Natural killer cell (primary cell): Measurements from ENCODE around the gene SLC35F3. TPM values are rescaled to one million over a fixed set of nuclear protein-coding genes. Genes with fewer than 3 reads are reported as not detected.

ENCODE experiments used
- ATAC-seq, 3 donors: fragments of 150-1000 bp in 2 of 3; fragments of 200-7000 bp in 1 of 3; cut with Tn5 transposase; 1 replicate in 1 of 3; 2 replicates in 2 of 3; pipeline ENCODE4 v1.10.0; 2021; ENCODE audit warnings: mild to moderate bottlenecking in 2 of 3, moderate library complexity in 2 of 3
- DNase-seq, 2 donors: peaks; one replicate each; pipeline versions ENCODE4 v3.0.0 to v3.0.0-alpha.2; 2013 to 2021; ENCODE audit warnings: mixed read lengths in 1 of 2
- H3K27ac ChIP-seq: one replicate; pipeline ENCODE4 v1.5.1; 2013; ENCODE audit warnings: mild to moderate bottlenecking, low read length
- H3K27me3 ChIP-seq: one replicate; pipeline ENCODE4 v1.6.1; 2013; ENCODE audit warnings: low read length; ENCODE audit not compliant: control insufficient read depth, insufficient read depth
- H3K36me3 ChIP-seq: one replicate; pipeline ENCODE4 v1.6.1; 2013; ENCODE audit warnings: low read length; ENCODE audit not compliant: control insufficient read depth, insufficient read depth
- H3K4me1 ChIP-seq: one replicate; pipeline ENCODE4 v1.6.1; 2013; ENCODE audit warnings: low read length; ENCODE audit not compliant: control insufficient read depth, insufficient read depth
- H3K4me3 ChIP-seq: one replicate; pipeline ENCODE4 v1.5.1; 2013; ENCODE audit warnings: low read length
- H3K9me3 ChIP-seq: one replicate; pipeline ENCODE4 v1.6.1; 2013; ENCODE audit warnings: low read length; ENCODE audit not compliant: control insufficient read depth, insufficient read depth
- H3K27ac Mint-ChIP-seq, 2 donors: one replicate each; pipeline ENCODE4 v1.8.0; 2022; ENCODE audit warnings: mild to moderate bottlenecking in 2 of 2, mixed read lengths in 2 of 2, moderate library complexity in 1 of 2
- H3K27me3 Mint-ChIP-seq, 2 donors: one replicate each; pipeline ENCODE4 v1.8.0; 2022; ENCODE audit warnings: low read depth in 2 of 2, mixed read lengths in 2 of 2
- H3K36me3 Mint-ChIP-seq: one replicate; pipeline ENCODE4 v1.8.0; 2022; ENCODE audit warnings: mixed read lengths
- H3K4me1 Mint-ChIP-seq, 2 donors: one replicate each; pipeline ENCODE4 v1.8.0; 2022; ENCODE audit warnings: mixed read lengths in 2 of 2
- H3K4me3 Mint-ChIP-seq: one replicate; pipeline ENCODE4 v1.8.0; 2022; ENCODE audit warnings: mild to moderate bottlenecking, moderate library complexity, mixed read lengths
- H3K9me3 Mint-ChIP-seq, 2 donors: one replicate each; pipeline ENCODE4 v1.8.0; 2022; ENCODE audit warnings: mixed read lengths in 2 of 2
- WGBS: methylation state at CpG from one replicate; pipeline ENCODE4 v1.1.7; 2013; ENCODE audit warnings: missing lambda C conversion rate; ENCODE audit not compliant: insufficient coverage; 5-methylcytosine and 5-hydroxymethylcytosine counted together
- intact Hi-C: fragments of 100-400 bp; cut with micrococcal nuclease; formaldehyde crosslinking; loops from one replicate; pipeline ENCODE4 v1.14.2; 2022
- total RNA-seq, 4 donors: library from RNA; stranded (reverse); fragments of 120-200 nt in 1 of 4; gene quantifications; one replicate each; pipeline versions ENCODE4 v1.2.3 to v1.2.4, GENCODE V29; 2013 to 2022
- TF ChIP-seq, protein P1 (sequence below): fragments of 200-600 bp; IDR thresholded peaks from one replicate; pipeline ENCODE4 v1.8.0; 2022; ENCODE audit warnings: antibody characterized with exemption

The SLC35F3 gene
- total RNA-seq, 3 donors from 2014 or later (not counting 1 experiment from before 2014, with no cell fraction given): not detected

- Mint-ChIP-seq H3K27me3 (peaks cover 2 to 37% of the 10 kb centered on the region in 2 donors), H3K36me3 (no peaks in the 10 kb centered on the region), H3K4me3 (no peak overlapping the region), H3K27ac (peak overlapping the region in 1 of 2 donors; percentile 88), H3K9me3 (no peaks in the 10 kb centered on the region), H3K4me1 (peaks cover 0 to 15% of the 10 kb centered on the region in 2 donors)
- no peak overlapping the region for H3K4me3 ChIP-seq
- no peaks in the 10 kb centered on the region for H3K27me3 ChIP-seq
- peaks cover 52% of the 10 kb centered on the region for H3K4me1 ChIP-seq
- ATAC-seq (no peak), DNase-seq (no peak)
- WGBS: 82% methylated on average over 6 of the region's 6 CpGs
- intact Hi-C loops: no loop called here
- H3K27ac ChIP-seq: no peak overlapping the region
- no peaks in the 10 kb centered on the region for H3K36me3 ChIP-seq
- TF ChIP-seq, protein P1, sequence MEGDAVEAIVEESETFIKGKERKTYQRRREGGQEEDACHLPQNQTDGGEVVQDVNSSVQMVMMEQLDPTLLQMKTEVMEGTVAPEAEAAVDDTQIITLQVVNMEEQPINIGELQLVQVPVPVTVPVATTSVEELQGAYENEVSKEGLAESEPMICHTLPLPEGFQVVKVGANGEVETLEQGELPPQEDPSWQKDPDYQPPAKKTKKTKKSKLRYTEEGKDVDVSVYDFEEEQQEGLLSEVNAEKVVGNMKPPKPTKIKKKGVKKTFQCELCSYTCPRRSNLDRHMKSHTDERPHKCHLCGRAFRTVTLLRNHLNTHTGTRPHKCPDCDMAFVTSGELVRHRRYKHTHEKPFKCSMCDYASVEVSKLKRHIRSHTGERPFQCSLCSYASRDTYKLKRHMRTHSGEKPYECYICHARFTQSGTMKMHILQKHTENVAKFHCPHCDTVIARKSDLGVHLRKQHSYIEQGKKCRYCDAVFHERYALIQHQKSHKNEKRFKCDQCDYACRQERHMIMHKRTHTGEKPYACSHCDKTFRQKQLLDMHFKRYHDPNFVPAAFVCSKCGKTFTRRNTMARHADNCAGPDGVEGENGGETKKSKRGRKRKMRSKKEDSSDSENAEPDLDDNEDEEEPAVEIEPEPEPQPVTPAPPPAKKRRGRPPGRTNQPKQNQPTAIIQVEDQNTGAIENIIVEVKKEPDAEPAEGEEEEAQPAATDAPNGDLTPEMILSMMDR: no peak
- H3K9me3 ChIP-seq: no peaks in the 10 kb centered on the region
Measured at GRCh38 chr1:234316937-234317336, 412.5 kb downstream of the SLC35F3 start.

- DNase-seq: no peak
- 85% methylated on average over 4 of the region's 5 CpGs for WGBS
- intact Hi-C loops: no loop called here
- H3K27me3 ChIP-seq: no peaks in the 10 kb centered on the region
- H3K27me3 Mint-ChIP-seq: peaks cover 28 to 55% of the 10 kb centered on the region in 2 donors
- H3K4me1 ChIP-seq: peaks cover 28% of the 10 kb centered on the region
- H3K4me1 Mint-ChIP-seq: peaks cover 6 to 16% of the 10 kb centered on the region in 2 donors
- H3K27ac ChIP-seq: no peak overlapping the region
- ATAC-seq: no peak
- no peaks in the 10 kb centered on the region for H3K36me3 ChIP-seq
- no peak overlapping the region for H3K27ac Mint-ChIP-seq
- no peak overlapping the region for H3K4me3 ChIP-seq
- no peaks in the 10 kb centered on the region for H3K36me3 Mint-ChIP-seq
- TF ChIP-seq, protein P1: no peak
- H3K9me3 Mint-ChIP-seq: no peaks in the 10 kb centered on the region
- H3K4me3 Mint-ChIP-seq: no peak overlapping the region
- H3K9me3 ChIP-seq: no peaks in the 10 kb centered on the region
Measured at GRCh38 chr1:234320069-234320468, 415.6 kb downstream of the SLC35F3 start.

DNA sequence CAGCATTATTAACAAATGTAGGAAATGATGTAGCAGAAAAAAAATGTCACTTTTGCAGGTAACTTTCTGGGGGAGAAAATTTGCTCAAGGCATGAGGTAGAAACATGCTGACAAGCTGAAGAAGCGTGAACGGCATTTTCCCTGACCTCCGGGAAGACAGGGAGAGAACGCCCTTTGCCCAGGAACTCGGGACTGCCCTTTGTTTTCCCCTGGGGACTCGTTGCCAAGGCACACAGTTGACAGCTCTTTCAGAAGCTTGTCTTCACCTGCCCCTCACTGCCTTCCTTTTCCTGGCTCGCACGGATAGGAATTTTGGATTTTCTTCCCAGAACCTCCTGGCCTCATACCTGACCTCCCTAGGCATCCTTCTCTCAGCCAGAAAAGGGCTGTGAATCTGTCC is 416.1 kb downstream of the SLC35F3 start:
- H3K27me3 ChIP-seq: no peaks in the 10 kb centered on the region
- peaks cover 24% of the 10 kb centered on the region for H3K4me1 ChIP-seq
- Mint-ChIP-seq H3K4me3 (no peak overlapping the region), H3K4me1 (peaks cover 7 to 12% of the 10 kb centered on the region in 2 donors), H3K9me3 (no peaks in the 10 kb centered on the region), H3K36me3 (no peaks in the 10 kb centered on the region), H3K27me3 (peaks cover 33 to 59% of the 10 kb centered on the region in 2 donors), H3K27ac (no peak overlapping the region)
- DNase-seq (no peak), ATAC-seq (no peak)
- H3K4me3 ChIP-seq: no peak overlapping the region
- no peaks in the 10 kb centered on the region for H3K36me3 ChIP-seq
- 81% methylated on average over 8 of the region's 8 CpGs for WGBS
- TF ChIP-seq, protein P1: no peak
- H3K9me3 ChIP-seq: no peaks in the 10 kb centered on the region
- no peak overlapping the region for H3K27ac ChIP-seq
- intact Hi-C loops: no loop called here

GRCh38 chr1:234321231-234321630 is 416.8 kb downstream of the SLC35F3 start:
- Histone ChIP-seq H3K36me3 (no peaks in the 10 kb centered on the region), H3K4me1 (peaks cover 17% of the 10 kb centered on the region), H3K27me3 (no peaks in the 10 kb centered on the region), H3K4me3 (no peak overlapping the region), H3K9me3 (no peaks in the 10 kb centered on the region), H3K27ac (no peak overlapping the region)
- intact Hi-C loops: no loop called here
- no peak for ATAC-seq
- no peak overlapping the region for H3K4me3 Mint-ChIP-seq
- no peaks in the 10 kb centered on the region for H3K9me3 Mint-ChIP-seq
- H3K4me1 Mint-ChIP-seq: peaks cover 14 to 15% of the 10 kb centered on the region in 2 donors
- H3K27ac Mint-ChIP-seq: no peak overlapping the region
- TF ChIP-seq, protein P1: no peak
- 38% methylated on average over 5 of the region's 6 CpGs for WGBS
- H3K36me3 Mint-ChIP-seq: no peaks in the 10 kb centered on the region
- peaks cover 35 to 65% of the 10 kb centered on the region in 2 donors for H3K27me3 Mint-ChIP-seq
- DNase-seq: peak in 1 of 2 donors; percentile 30
